H4 (cell line): ENCODE results near the gene PLCG2. TPM values are rescaled to one million over a fixed set of nuclear protein-coding genes. Genes with fewer than 3 reads are reported as not detected.
"Not testable (repeated sequence)": the region's sequence is repeated elsewhere in the genome, so short reads cannot be mapped to it uniquely, and the experiment has no call there.

Source experiments
- DNase-seq: peaks from one replicate; pipeline ENCODE4 v3.0.0-alpha.2; 2015; ENCODE audit warnings: low spot score
- total RNA-seq: library from RNA; depleted of rRNA; stranded (reverse); fragments of >200 nt; shearing (Covaris generic); gene quantifications from 2 replicates; pipeline ENCODE4 v1.2.3, GENCODE V29; 2014; rRNA removed

PLCG2 gene
- total RNA-seq, 1 experiment from 2014 or later, result 3.2 TPM

- DNase-seq, result peak; percentile 52
Measured at GRCh38 chr16:81997738-81998137, 218.6 kb downstream of the PLCG2 start.

- no peak for DNase-seq
Measured at GRCh38 chr16:82002831-82003230, 223.7 kb downstream of the PLCG2 start.

- DNase-seq, result no peak
Measured at GRCh38 chr16:82004601-82005000, 225.5 kb downstream of the PLCG2 start.

GRCh38 chr16:82005027-82005830 lies 226.1 kb downstream of the PLCG2 start:
- DNase-seq, result no peak

- no peak for DNase-seq
Measured at GRCh38 chr16:82006036-82006435, 226.9 kb downstream of the PLCG2 start.

- DNase-seq, result no peak
Measured at GRCh38 chr16:82007189-82007588, 228.1 kb downstream of the PLCG2 start.

GRCh38 chr16:82008957-82009592 lies 230.0 kb downstream of the PLCG2 start:
- no peak for DNase-seq

GRCh38 chr16:82009789-82010188 lies 230.7 kb downstream of the PLCG2 start:
- DNase-seq, result not testable (repeated sequence)

GRCh38 chr16:82010649-82011048 lies 231.6 kb downstream of the PLCG2 start:
- DNase-seq, result no peak

GRCh38 chr16:82011199-82011641 lies 232.1 kb downstream of the PLCG2 start, which contains the start of gene SDR42E1:
SDR42E1 (minus strand) TSS chr16:82011470; CDS start chr16:82000858, 10,612 bp downstream.
- no peak for DNase-seq

Other genes with a start within 250 kb of the PLCG2 start
- not detected in 2 replicates for gene SDR42E1, start 232.2 kb downstream of the PLCG2 start, total RNA-seq